Measurements from ENCODE around the gene ZNF45. TPM values are rescaled to one million over a fixed set of nuclear protein-coding genes. Genes with fewer than 3 reads are reported as not detected.

Gene ZNF45
- total RNA-seq, 1 experiment from 2014 or later: 15.2 TPM

DNA sequence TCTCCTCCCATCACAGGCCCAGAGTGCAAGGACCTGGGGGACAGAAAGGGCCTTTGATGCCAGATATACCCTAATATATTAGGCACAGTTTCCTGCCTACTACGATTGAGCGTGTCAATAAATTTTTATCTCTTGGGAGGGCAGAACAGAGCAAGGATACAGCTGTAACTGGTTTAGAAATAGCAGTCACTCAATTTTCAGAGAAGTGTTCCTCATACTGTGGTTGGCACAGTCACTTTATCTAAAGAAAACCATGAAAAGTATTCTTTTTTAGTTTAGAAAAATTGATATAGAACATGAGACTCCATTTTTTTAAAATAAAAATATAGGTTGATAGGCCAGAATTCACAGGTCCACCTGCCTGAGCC lies 48.4 kb upstream of the ZNF45 start (continued):
- TF ChIP-seq, protein P1, sequence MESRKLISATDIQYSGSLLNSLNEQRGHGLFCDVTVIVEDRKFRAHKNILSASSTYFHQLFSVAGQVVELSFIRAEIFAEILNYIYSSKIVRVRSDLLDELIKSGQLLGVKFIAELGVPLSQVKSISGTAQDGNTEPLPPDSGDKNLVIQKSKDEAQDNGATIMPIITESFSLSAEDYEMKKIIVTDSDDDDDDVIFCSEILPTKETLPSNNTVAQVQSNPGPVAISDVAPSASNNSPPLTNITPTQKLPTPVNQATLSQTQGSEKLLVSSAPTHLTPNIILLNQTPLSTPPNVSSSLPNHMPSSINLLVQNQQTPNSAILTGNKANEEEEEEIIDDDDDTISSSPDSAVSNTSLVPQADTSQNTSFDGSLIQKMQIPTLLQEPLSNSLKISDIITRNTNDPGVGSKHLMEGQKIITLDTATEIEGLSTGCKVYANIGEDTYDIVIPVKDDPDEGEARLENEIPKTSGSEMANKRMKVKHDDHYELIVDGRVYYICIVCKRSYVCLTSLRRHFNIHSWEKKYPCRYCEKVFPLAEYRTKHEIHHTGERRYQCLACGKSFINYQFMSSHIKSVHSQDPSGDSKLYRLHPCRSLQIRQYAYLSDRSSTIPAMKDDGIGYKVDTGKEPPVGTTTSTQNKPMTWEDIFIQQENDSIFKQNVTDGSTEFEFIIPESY (IDR thresholded peaks at IDR 0.05; ENCODE audit: extremely low read depth, insufficient replicate concordance, low read length): no peak
- TF ChIP-seq SIN3A (IDR thresholded peaks at IDR 0.05; ENCODE audit: low read depth) (no peak), ZNF274 (IDR thresholded peaks at IDR 0.05; ENCODE audit: low read depth, low read length) (no peak)

DNA sequence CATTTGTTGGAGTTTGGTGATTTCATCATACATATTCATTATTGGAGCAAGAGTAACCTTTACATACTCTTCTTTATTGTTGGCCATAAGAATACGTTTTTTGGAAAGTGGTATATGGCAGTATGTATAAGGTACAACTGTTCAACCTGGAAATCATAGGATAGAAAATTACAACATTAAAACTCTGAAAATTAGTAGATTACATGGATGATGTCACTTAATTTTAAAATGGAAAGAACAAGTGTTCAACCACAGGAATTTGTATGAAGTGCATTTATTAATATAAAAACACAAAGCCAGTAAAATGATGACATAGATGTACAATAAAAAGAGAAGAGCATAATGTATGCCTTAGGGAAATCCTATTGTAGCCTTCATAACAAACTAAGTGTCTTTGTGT lies 41.6 kb upstream of the ZNF45 start:
- CTCF ChIA-PET: no interaction called here
- intact Hi-C loops (cut with micrococcal nuclease): no loop called here
- H3K4me2 ChIP-seq (ENCODE audit: low read length): no peak overlapping the region

More for the DNA sequence above, 41.6 kb upstream of the ZNF45 start:
- Histone ChIP-seq H2AFZ (ENCODE audit: low read depth, low read length, poor library complexity, severe bottlenecking) (no peak overlapping the region), H3K27ac (ENCODE audit: low read depth, low read length) (no peak overlapping the region), H3K27me3 (ENCODE audit: insufficient read depth, low read length) (no peaks in the 10 kb centered on the region), H4K20me1 (ENCODE audit: insufficient read depth) (no peaks in the 10 kb centered on the region; the same call in 1 of the 2 replicates), H3K36me3 (ENCODE audit: control insufficient read depth in 1 of 2, insufficient read depth in 2 of 2, low read length in 2 of 2) (no peaks in the 10 kb centered on the region), H3K79me2 (ENCODE audit: insufficient read depth, low read length) (no peaks in the 10 kb centered on the region), H3K9me2 (ENCODE audit: insufficient read depth) (no peaks in the 10 kb centered on the region), H3K9me3 (ENCODE audit: control insufficient read depth in 1 of 2, insufficient read depth in 1 of 2, low read depth in 1 of 2, low read length in 2 of 2) (peaks cover 0 to 9% of the 10 kb centered on the region in 2 experiments; a peak in 2 of 4 replicates), H3K4me1 (ENCODE audit: control insufficient read depth in 1 of 2, insufficient read depth in 2 of 2, low read length in 2 of 2) (no peaks in the 10 kb centered on the region), H3K4me3 (replicated peaks in 1 of 2; ENCODE audit: low read depth in 1 of 2, low read length in 2 of 2) (no peak overlapping the region), H3K9ac (ENCODE audit: low read length) (no peak overlapping the region)
- no TSS peak for BruUV-seq (replicated peaks)
- ChIA-PET POLR2A (no interaction called here), RAD21 (ENCODE audit: low non-redundant PET in 1 of 2, low total read pairs in 2 of 2, uncharacterized antibody in 2 of 2, unreplicated experiment in 2 of 2) (no interaction called here)
- DNase-seq (ENCODE audit: low read depth, low spot score): no peak
- TF ChIP-seq, protein P2, sequence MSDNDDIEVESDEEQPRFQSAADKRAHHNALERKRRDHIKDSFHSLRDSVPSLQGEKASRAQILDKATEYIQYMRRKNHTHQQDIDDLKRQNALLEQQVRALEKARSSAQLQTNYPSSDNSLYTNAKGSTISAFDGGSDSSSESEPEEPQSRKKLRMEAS (IDR thresholded peaks at IDR 0.05): no peak
- no peak for TF ChIP-seq EZH2 (IDR thresholded peaks at IDR 0.05)
- TF ChIP-seq EGR1 (IDR thresholded peaks at IDR 0.05; ENCODE audit: low read depth): no peak
- TF ChIP-seq CEBPB (IDR thresholded peaks at IDR 0.05; ENCODE audit: low read depth): no peak
- no peak for TF ChIP-seq ZNF274 (IDR thresholded peaks at IDR 0.05; ENCODE audit: low read depth, low read length)
- TF ChIP-seq, protein P3, sequence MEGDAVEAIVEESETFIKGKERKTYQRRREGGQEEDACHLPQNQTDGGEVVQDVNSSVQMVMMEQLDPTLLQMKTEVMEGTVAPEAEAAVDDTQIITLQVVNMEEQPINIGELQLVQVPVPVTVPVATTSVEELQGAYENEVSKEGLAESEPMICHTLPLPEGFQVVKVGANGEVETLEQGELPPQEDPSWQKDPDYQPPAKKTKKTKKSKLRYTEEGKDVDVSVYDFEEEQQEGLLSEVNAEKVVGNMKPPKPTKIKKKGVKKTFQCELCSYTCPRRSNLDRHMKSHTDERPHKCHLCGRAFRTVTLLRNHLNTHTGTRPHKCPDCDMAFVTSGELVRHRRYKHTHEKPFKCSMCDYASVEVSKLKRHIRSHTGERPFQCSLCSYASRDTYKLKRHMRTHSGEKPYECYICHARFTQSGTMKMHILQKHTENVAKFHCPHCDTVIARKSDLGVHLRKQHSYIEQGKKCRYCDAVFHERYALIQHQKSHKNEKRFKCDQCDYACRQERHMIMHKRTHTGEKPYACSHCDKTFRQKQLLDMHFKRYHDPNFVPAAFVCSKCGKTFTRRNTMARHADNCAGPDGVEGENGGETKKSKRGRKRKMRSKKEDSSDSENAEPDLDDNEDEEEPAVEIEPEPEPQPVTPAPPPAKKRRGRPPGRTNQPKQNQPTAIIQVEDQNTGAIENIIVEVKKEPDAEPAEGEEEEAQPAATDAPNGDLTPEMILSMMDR (IDR thresholded peaks at IDR 0.05 in 2 of 3, conservative IDR thresholded peaks at IDR 0.05 in 1 of 3; ENCODE audit: borderline replicate concordance in 1 of 3, insufficient read depth in 1 of 3, low read depth in 2 of 3, low read length in 2 of 3): no peak
- TF ChIP-seq FOSL1 (IDR thresholded peaks at IDR 0.05; ENCODE audit: low read depth): no peak
- TF ChIP-seq ELF1 (IDR thresholded peaks at IDR 0.05; ENCODE audit: borderline replicate concordance, low read depth): no peak
- ATAC-seq: no peak

Data from HCT116 (cell line).